ENCODE data around the gene RAET1E. TPM values are rescaled to one million over a fixed set of nuclear protein-coding genes. Genes with fewer than 3 reads are reported as not detected.

The RAET1E gene
- total and polyA plus RNA-seq, 2 experiments from 2014 or later = not detected

DNA sequence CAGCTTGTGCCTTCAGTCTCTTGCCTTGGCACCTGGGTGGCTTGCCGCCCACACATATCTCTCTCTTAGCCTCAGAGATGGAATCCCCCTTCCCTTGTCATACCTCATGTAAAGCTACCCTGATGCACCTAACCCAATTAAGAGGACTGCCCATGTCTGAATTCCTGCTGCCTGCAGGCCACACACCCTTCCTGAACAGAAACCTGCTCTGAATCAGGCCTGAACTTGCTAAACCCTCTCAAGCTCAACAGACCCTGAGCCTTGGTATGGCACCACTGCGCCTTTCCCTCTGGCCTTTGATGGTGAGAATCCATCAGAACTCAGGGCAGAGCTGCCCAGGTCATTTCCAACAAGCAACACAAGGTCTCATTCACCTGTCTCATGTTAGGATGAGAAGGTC, 19.8 kb upstream of the RAET1E start:
- Mint-ChIP-seq H3K4me1 (peaks cover 6% of the 10 kb centered on the region; the same call in 1 of the 3 replicates), H3K36me3 (ENCODE audit: low read depth) (no peaks in the 10 kb centered on the region), H3K27ac (no peak overlapping the region), H3K9me3 (no peaks in the 10 kb centered on the region), H3K27me3 (ENCODE audit: insufficient read depth, low read depth, poor library complexity) (peaks cover 40% of the 10 kb centered on the region), H3K4me3 (no peak overlapping the region)
- no peaks in the 10 kb centered on the region for H4K20me1 ChIP-seq (replicated peaks; ENCODE audit: insufficient read depth)
- no peaks in the 10 kb centered on the region for H3K4me1 ChIP-seq (ENCODE audit: insufficient read depth)
- peaks cover 34% of the 10 kb centered on the region for H3K27me3 ChIP-seq (ENCODE audit: insufficient read depth)
- no peak for ATAC-seq
- TF ChIP-seq STAT1 (IDR thresholded peaks at IDR 0.05; ENCODE audit: unreplicated experiment) = no peak
- TF ChIP-seq EZH2 (IDR thresholded peaks at IDR 0.05; ENCODE audit: low read depth, unreplicated experiment) = no peak
- TF ChIP-seq, protein P1, sequence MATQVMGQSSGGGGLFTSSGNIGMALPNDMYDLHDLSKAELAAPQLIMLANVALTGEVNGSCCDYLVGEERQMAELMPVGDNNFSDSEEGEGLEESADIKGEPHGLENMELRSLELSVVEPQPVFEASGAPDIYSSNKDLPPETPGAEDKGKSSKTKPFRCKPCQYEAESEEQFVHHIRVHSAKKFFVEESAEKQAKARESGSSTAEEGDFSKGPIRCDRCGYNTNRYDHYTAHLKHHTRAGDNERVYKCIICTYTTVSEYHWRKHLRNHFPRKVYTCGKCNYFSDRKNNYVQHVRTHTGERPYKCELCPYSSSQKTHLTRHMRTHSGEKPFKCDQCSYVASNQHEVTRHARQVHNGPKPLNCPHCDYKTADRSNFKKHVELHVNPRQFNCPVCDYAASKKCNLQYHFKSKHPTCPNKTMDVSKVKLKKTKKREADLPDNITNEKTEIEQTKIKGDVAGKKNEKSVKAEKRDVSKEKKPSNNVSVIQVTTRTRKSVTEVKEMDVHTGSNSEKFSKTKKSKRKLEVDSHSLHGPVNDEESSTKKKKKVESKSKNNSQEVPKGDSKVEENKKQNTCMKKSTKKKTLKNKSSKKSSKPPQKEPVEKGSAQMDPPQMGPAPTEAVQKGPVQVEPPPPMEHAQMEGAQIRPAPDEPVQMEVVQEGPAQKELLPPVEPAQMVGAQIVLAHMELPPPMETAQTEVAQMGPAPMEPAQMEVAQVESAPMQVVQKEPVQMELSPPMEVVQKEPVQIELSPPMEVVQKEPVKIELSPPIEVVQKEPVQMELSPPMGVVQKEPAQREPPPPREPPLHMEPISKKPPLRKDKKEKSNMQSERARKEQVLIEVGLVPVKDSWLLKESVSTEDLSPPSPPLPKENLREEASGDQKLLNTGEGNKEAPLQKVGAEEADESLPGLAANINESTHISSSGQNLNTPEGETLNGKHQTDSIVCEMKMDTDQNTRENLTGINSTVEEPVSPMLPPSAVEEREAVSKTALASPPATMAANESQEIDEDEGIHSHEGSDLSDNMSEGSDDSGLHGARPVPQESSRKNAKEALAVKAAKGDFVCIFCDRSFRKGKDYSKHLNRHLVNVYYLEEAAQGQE (IDR thresholded peaks at IDR 0.05; ENCODE audit: unreplicated experiment) = no peak
- TF ChIP-seq ZNF114 (CRISPR knock-in tag; IDR thresholded peaks at IDR 0.05) = no peak
- TF ChIP-seq, protein P2, sequence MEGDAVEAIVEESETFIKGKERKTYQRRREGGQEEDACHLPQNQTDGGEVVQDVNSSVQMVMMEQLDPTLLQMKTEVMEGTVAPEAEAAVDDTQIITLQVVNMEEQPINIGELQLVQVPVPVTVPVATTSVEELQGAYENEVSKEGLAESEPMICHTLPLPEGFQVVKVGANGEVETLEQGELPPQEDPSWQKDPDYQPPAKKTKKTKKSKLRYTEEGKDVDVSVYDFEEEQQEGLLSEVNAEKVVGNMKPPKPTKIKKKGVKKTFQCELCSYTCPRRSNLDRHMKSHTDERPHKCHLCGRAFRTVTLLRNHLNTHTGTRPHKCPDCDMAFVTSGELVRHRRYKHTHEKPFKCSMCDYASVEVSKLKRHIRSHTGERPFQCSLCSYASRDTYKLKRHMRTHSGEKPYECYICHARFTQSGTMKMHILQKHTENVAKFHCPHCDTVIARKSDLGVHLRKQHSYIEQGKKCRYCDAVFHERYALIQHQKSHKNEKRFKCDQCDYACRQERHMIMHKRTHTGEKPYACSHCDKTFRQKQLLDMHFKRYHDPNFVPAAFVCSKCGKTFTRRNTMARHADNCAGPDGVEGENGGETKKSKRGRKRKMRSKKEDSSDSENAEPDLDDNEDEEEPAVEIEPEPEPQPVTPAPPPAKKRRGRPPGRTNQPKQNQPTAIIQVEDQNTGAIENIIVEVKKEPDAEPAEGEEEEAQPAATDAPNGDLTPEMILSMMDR (conservative IDR thresholded peaks at IDR 0.05; ENCODE audit: low read depth in 2 of 2) = no peak
- TF ChIP-seq CREB1 (CRISPR knock-in tag; IDR thresholded peaks at IDR 0.05; ENCODE audit: low read depth) = no peak
- no peak for TF ChIP-seq EZH2phosphoT487 (IDR thresholded peaks at IDR 0.05; ENCODE audit: unreplicated experiment)
- TF ChIP-seq, protein P3, sequence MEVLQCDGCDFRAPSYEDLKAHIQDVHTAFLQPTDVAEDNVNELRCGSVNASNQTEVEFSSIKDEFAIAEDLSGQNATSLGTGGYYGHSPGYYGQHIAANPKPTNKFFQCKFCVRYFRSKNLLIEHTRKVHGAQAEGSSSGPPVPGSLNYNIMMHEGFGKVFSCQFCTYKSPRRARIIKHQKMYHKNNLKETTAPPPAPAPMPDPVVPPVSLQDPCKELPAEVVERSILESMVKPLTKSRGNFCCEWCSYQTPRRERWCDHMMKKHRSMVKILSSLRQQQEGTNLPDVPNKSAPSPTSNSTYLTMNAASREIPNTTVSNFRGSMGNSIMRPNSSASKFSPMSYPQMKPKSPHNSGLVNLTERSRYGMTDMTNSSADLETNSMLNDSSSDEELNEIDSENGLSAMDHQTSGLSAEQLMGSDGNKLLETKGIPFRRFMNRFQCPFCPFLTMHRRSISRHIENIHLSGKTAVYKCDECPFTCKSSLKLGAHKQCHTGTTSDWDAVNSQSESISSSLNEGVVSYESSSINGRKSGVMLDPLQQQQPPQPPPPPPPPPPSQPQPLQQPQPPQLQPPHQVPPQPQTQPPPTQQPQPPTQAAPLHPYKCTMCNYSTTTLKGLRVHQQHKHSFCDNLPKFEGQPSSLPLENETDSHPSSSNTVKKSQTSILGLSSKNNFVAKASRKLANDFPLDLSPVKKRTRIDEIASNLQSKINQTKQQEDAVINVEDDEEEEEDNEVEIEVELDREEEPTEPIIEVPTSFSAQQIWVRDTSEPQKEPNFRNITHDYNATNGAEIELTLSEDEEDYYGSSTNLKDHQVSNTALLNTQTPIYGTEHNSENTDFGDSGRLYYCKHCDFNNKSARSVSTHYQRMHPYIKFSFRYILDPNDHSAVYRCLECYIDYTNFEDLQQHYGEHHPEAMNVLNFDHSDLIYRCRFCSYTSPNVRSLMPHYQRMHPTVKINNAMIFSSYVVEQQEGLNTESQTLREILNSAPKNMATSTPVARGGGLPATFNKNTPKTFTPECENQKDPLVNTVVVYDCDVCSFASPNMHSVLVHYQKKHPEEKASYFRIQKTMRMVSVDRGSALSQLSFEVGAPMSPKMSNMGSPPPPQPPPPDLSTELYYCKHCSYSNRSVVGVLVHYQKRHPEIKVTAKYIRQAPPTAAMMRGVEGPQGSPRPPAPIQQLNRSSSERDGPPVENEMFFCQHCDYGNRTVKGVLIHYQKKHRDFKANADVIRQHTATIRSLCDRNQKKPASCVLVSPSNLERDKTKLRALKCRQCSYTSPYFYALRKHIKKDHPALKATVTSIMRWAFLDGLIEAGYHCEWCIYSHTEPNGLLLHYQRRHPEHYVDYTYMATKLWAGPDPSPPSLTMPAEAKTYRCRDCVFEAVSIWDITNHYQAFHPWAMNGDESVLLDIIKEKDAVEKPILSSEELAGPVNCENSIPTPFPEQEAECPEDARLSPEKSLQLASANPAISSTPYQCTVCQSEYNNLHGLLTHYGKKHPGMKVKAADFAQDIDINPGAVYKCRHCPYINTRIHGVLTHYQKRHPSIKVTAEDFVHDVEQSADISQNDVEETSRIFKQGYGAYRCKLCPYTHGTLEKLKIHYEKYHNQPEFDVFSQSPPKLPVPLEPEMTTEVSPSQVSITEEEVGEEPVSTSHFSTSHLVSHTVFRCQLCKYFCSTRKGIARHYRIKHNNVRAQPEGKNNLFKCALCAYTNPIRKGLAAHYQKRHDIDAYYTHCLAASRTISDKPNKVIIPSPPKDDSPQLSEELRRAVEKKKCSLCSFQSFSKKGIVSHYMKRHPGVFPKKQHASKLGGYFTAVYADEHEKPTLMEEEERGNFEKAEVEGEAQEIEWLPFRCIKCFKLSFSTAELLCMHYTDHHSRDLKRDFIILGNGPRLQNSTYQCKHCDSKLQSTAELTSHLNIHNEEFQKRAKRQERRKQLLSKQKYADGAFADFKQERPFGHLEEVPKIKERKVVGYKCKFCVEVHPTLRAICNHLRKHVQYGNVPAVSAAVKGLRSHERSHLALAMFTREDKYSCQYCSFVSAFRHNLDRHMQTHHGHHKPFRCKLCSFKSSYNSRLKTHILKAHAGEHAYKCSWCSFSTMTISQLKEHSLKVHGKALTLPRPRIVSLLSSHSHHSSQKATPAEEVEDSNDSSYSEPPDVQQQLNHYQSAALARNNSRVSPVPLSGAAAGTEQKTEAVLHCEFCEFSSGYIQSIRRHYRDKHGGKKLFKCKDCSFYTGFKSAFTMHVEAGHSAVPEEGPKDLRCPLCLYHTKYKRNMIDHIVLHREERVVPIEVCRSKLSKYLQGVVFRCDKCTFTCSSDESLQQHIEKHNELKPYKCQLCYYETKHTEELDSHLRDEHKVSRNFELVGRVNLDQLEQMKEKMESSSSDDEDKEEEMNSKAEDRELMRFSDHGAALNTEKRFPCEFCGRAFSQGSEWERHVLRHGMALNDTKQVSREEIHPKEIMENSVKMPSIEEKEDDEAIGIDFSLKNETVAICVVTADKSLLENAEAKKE (CRISPR knock-in tag; IDR thresholded peaks at IDR 0.05) = no peak
- no peak for TF ChIP-seq JUNB (IDR thresholded peaks at IDR 0.05; ENCODE audit: unreplicated experiment)
- no peak for TF ChIP-seq NANOG (IDR thresholded peaks at IDR 0.05; ENCODE audit: borderline replicate concordance)
- TF ChIP-seq POLR2AphosphoS5 (IDR thresholded peaks at IDR 0.05; ENCODE audit: low read depth) = no peak
- no peak for TF ChIP-seq ZNF331 (CRISPR knock-in tag; IDR thresholded peaks at IDR 0.05; ENCODE audit: low read depth)
- TF ChIP-seq, protein P4, sequence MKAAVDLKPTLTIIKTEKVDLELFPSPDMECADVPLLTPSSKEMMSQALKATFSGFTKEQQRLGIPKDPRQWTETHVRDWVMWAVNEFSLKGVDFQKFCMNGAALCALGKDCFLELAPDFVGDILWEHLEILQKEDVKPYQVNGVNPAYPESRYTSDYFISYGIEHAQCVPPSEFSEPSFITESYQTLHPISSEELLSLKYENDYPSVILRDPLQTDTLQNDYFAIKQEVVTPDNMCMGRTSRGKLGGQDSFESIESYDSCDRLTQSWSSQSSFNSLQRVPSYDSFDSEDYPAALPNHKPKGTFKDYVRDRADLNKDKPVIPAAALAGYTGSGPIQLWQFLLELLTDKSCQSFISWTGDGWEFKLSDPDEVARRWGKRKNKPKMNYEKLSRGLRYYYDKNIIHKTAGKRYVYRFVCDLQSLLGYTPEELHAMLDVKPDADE (IDR thresholded peaks at IDR 0.05) = no peak
- H2AFZ ChIP-seq = no peak overlapping the region
- no peaks in the 10 kb centered on the region for H3K9me2 ChIP-seq (ENCODE audit: insufficient read depth)
- H3K4me3 ChIP-seq = no peak overlapping the region
- no peaks in the 10 kb centered on the region for H3F3A ChIP-seq (replicated peaks; ENCODE audit: low read depth)
- no peaks in the 10 kb centered on the region for H3K79me2 ChIP-seq (replicated peaks; ENCODE audit: insufficient read depth)
- H3K4me2 ChIP-seq = no peak overlapping the region
- no peak for DNase-seq (ENCODE audit: low spot score)
- no peak overlapping the region for H3K27ac ChIP-seq (ENCODE audit: low read depth)
- no peaks in the 10 kb centered on the region for H3K36me3 ChIP-seq (ENCODE audit: insufficient read depth)
